ENCODE data around the gene JUND. TPM values are rescaled to one million over a fixed set of nuclear protein-coding genes. Genes with fewer than 3 reads are reported as not detected.

Gene JUND
- total and polyA plus RNA-seq, 2 of the 4 experiments (the other 2 are of a cell fraction): 14.2 to 77.2 TPM

DNA sequence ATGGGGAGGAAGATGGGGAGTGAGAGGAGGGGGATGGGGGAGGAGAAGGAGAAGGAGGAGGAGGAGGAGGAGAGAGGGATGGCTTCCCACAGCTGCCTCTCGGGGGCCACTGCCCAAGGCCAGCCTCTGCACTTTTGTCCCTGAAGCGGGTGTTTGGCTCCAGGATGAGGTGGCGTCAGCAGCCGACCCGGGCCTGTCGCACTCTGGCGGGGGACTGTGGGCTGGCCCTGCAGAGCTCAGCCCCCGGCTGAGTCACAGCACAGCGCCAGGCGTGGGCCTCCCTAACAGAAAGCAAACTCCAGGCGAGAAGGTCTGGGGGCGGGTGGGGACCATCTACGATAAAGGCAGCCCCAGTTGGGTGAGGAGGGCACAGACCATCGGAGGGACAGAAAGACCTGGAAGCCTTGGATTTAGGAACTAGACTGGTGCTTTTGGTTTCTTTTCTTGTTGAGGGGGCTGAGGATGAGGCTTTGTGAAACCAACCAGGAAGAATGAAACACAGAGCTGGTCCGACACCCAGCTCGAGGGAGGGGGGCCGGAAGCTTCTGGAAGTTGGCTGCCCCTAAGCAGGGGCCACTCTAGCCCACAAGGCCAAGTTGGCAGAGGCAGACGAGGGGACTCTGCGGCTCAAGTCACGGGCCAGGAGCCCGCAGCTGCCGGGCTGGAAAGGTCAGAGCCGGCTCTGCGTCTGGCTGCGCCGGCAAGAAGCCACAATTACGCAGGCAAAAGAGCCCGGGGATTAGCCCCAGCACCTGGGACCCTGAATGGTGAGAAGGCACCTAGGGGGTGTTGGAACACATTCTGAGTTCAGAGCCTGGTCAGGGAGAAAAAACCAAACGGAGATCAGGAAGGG lies 23.3 kb upstream of the JUND start:
- Histone ChIP-seq H3K9me1 (ENCODE audit: insufficient read depth, low read length) (peaks cover 14% of the 10 kb centered on the region; the same call in 1 of the 2 replicates), H2AK5ac (ENCODE audit: low read depth, low read length) (peak overlapping the region; percentile 99), H3K79me1 (ENCODE audit: low read depth in 1 of 2, low read length in 2 of 2) (peaks cover 0 to 25% of the 10 kb centered on the region in 2 experiments; a peak in 2 of 4 replicates), H2AK9ac (replicated peaks; ENCODE audit: low read depth, low read length, poor library complexity) (peak overlapping the region; percentile 99), H2AFZ (replicated peaks; ENCODE audit: low read length, poor library complexity) (peak overlapping the region; percentile 92), H3K9me3 (ENCODE audit: control insufficient read depth, insufficient read depth, low read length) (no peaks in the 10 kb centered on the region), H3K4ac (ENCODE audit: low read depth, low read length) (peak overlapping the region; percentile 97), H4K91ac (ENCODE audit: insufficient read depth, low read depth, low read length) (peak overlapping the region; percentile 100), H3K4me2 (ENCODE audit: low read depth, low read length) (peak overlapping the region; percentile 93), H3K18ac (ENCODE audit: low read depth, low read length) (peak overlapping the region; percentile 97), H3K36me3 (ENCODE audit: control insufficient read depth, insufficient read depth, low read length) (peaks cover 9% of the 10 kb centered on the region), H3K56ac (ENCODE audit: extremely low read depth, insufficient read depth, low read length) (peak overlapping the region; percentile 98), H3K14ac (replicated peaks; ENCODE audit: low read depth, low read length) (peak overlapping the region; percentile 95), H2BK15ac (ENCODE audit: low read depth, low read length) (peak overlapping the region; percentile 89; the same call in 2 of the 3 replicates), H2BK20ac (ENCODE audit: low read depth, low read length) (peak overlapping the region; percentile 63; the same call in 1 of the 2 replicates), H4K20me1 (ENCODE audit: insufficient read depth, low read length) (no peaks in the 10 kb centered on the region), H4K8ac (ENCODE audit: low read depth in 2 of 2, low read length in 2 of 2) (peak overlapping the region; percentile 83 to 97), H3K27ac (ENCODE audit: insufficient read depth, low read length) (peak overlapping the region; percentile 97), H2BK5ac (ENCODE audit: low read depth, low read length, poor library complexity, severe bottlenecking) (peak overlapping the region; percentile 98), H3K4me1 (ENCODE audit: control insufficient read depth, insufficient read depth, low read length) (peaks cover 22% of the 10 kb centered on the region), H4K5ac (ENCODE audit: low read depth, low read length) (peak overlapping the region; percentile 94), H3K23ac (ENCODE audit: low read depth, low read length) (peak overlapping the region; percentile 98), H3K27me3 (ENCODE audit: control insufficient read depth, insufficient read depth, low read length) (no peaks in the 10 kb centered on the region), H3K9ac (ENCODE audit: low read depth, low read length) (peak overlapping the region; percentile 90), H2BK120ac (ENCODE audit: low read depth, low read length) (peak overlapping the region; percentile 93), H3K4me3 (ENCODE audit: insufficient read depth, low read depth, low read length) (peak overlapping the region; percentile 40)
- TF ChIP-seq SMC3 (IDR thresholded peaks at IDR 0.05; ENCODE audit: low read depth, low read length) (no peak), USF2 (IDR thresholded peaks at IDR 0.05; ENCODE audit: low read depth, low read length) (no peak), CHD1 (IDR thresholded peaks at IDR 0.05; ENCODE audit: low read depth, low read length) (peak; percentile 61; the same call in 1 of the 2 replicates), NFE2L2 (IDR thresholded peaks at IDR 0.05; ENCODE audit: low read depth, low read length) (peak; percentile 39; the same call in 1 of the 2 replicates), POLR2A (IDR thresholded peaks at IDR 0.05; ENCODE audit: low read depth, low read length) (peak; percentile 88), FOS (IDR thresholded peaks at IDR 0.05; ENCODE audit: low read depth, low read length) (peak; percentile 81), BHLHE40 (IDR thresholded peaks at IDR 0.05; ENCODE audit: low read depth, low read length) (peak; percentile 91), MAZ (IDR thresholded peaks at IDR 0.05; ENCODE audit: borderline replicate concordance, low read depth, low read length) (peak; percentile 82)
- TF ChIP-seq, protein P1, sequence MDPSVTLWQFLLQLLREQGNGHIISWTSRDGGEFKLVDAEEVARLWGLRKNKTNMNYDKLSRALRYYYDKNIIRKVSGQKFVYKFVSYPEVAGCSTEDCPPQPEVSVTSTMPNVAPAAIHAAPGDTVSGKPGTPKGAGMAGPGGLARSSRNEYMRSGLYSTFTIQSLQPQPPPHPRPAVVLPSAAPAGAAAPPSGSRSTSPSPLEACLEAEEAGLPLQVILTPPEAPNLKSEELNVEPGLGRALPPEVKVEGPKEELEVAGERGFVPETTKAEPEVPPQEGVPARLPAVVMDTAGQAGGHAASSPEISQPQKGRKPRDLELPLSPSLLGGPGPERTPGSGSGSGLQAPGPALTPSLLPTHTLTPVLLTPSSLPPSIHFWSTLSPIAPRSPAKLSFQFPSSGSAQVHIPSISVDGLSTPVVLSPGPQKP (IDR thresholded peaks at IDR 0.05; ENCODE audit: borderline replicate concordance, low read depth, low read length): no peak
- dilution Hi-C loops (cut with HindIII; ENCODE audit: low sequenced_read_pairs, unreplicated experiment) (no loop called here), intact Hi-C loops (cut with micrococcal nuclease) (loop anchor here (1.0 kb wide), 1 partner anchor 22 kb away; no protein-coding TSS in a partner anchor), in situ Hi-C loops (cut with MboI; ENCODE audit: low sequenced_read_pairs) (no loop called here)
- WGBS, 2 experiments (ENCODE audit: extremely low coverage in 2 of 2, insufficient read length in 1 of 2): 0% methylated on average over 17 of the region's 29 CpGs; no CpG with 5 or more reads in 1 of the 2 experiments
- DNase-seq: peak; percentile 83
- POLR2A ChIA-PET (ENCODE audit: unreplicated experiment): interaction anchor here (0.8 to 1.9 kb wide), 3 partner anchors 12 to 25 kb away, joined by 4 to 11 read pairs (median 5); partner anchors contain the start of gene LSM4
- CTCF ChIA-PET: interaction anchor here (0.8 to 2.4 kb wide), 3 partner anchors 17 to 26 kb away, joined by 3 to 15 read pairs (median 4); no protein-coding TSS in a partner anchor
- ATAC-seq (ENCODE audit: low read depth): peak; percentile 86
- BruUV-seq (replicated peaks): no TSS peak
